ENCODE results near the gene ATP6V1C2.

DNA sequence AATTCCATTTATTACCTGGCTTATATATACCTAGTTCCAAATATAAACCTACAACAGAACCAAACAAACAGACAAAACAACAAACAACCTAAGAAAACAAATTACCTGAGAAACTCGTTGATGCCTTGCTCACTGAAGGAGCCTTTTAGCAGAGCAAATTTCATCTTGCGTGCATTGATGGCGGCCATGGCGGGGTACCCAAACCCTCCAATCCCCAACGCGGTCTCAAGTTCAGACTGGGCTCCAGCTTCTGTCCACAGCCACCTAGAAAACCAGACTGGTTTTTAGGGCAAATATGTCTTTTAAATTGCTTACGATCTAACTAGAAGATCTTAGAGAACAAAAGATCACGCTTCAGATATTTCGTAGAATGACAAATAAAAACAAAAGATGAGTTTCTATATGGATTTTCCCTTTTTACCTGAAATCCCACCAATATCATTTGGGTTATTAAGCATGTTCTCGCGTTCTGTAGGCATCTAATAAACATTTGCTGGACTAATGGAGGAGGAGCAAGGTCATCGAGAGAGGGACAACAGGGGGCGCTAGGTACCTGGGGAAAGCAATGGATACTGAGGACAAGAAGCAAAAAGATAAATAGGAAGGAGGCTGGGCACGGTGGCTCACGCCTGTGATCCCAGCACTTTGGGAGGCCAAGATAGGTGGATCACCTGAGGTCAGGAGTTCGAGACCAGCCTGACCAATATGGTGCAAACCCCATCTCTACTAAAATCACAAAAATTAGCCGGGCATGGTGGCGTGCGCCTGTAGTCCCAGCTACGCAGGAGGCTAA is 65.9 kb downstream of the ATP6V1C2 start:
- TF ChIP-seq, protein P1, sequence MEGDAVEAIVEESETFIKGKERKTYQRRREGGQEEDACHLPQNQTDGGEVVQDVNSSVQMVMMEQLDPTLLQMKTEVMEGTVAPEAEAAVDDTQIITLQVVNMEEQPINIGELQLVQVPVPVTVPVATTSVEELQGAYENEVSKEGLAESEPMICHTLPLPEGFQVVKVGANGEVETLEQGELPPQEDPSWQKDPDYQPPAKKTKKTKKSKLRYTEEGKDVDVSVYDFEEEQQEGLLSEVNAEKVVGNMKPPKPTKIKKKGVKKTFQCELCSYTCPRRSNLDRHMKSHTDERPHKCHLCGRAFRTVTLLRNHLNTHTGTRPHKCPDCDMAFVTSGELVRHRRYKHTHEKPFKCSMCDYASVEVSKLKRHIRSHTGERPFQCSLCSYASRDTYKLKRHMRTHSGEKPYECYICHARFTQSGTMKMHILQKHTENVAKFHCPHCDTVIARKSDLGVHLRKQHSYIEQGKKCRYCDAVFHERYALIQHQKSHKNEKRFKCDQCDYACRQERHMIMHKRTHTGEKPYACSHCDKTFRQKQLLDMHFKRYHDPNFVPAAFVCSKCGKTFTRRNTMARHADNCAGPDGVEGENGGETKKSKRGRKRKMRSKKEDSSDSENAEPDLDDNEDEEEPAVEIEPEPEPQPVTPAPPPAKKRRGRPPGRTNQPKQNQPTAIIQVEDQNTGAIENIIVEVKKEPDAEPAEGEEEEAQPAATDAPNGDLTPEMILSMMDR (IDR thresholded peaks at IDR 0.05): no peak
- no peak for TF ChIP-seq POLR2A (IDR thresholded peaks at IDR 0.05)

Measured in lower leg skin (tissue), 3 donors.